ENCODE results near the gene CAPN14.

CAPN14 gene, protein sequence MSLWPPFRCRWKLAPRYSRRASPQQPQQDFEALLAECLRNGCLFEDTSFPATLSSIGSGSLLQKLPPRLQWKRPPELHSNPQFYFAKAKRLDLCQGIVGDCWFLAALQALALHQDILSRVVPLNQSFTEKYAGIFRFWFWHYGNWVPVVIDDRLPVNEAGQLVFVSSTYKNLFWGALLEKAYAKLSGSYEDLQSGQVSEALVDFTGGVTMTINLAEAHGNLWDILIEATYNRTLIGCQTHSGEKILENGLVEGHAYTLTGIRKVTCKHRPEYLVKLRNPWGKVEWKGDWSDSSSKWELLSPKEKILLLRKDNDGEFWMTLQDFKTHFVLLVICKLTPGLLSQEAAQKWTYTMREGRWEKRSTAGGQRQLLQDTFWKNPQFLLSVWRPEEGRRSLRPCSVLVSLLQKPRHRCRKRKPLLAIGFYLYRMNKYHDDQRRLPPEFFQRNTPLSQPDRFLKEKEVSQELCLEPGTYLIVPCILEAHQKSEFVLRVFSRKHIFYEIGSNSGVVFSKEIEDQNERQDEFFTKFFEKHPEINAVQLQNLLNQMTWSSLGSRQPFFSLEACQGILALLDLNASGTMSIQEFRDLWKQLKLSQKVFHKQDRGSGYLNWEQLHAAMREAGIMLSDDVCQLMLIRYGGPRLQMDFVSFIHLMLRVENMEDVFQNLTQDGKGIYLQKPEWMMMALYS

GRCh38 chr2:31217465-31218200, at the start of gene CAPN14:
CAPN14 (minus strand) TSS chr2:31217515; CDS start chr2:31205447, 12,068 bp downstream.
- no peak for DNase-seq

GRCh38 chr2:31266804-31267203, 49.5 kb upstream of the CAPN14 start:
- no peak for DNase-seq

DNA sequence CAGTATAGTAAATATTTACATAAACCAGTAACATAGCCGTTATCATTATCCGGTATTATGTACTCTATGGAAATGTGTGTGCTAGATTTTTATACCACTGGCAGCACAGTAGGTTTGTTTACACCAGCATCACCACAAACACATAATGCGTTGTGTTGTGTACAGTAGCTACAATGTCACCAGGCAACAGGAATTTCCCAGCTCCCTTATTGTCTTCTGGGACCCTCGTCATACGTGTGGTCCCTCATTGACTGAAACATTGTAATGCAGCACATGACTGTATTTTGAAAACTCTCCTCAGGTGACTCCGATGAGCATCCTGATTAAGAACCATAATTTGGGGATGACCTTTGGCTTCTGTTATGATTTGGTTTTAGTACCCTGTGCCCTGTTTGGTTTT, 47.9 kb upstream of the CAPN14 start:
- DNase-seq = no peak

GRCh38 chr2:31263636-31264190, 46.4 kb upstream of the CAPN14 start:
- DNase-seq = no peak

DNA sequence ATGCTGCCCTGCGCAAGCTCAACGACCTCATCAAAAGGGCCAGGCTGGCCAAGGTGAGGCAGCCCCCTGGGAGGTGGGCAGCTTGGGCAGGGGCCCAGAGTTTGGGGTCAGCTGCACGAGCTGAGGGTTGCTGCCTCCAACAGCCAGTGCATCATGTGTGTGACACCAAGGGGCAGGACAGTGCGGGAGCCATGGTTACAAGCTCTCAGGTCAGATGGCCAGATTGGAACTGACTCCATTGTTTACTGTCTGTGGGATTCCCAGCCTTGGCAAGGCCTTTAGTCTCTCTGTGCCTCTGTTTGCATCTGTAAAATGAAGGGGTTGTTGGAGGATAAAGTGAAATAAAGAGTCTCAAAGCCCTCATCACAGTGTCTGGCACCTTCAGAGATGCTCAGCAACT, 43.6 kb upstream of the CAPN14 start:
- no peak for DNase-seq

- no peak for DNase-seq
These were observed 41.8 kb upstream of the CAPN14 start for GRCh38 chr2:31259075-31259474.

GRCh38 chr2:31258351-31258750, 41.0 kb upstream of the CAPN14 start:
- no peak for DNase-seq

DNA sequence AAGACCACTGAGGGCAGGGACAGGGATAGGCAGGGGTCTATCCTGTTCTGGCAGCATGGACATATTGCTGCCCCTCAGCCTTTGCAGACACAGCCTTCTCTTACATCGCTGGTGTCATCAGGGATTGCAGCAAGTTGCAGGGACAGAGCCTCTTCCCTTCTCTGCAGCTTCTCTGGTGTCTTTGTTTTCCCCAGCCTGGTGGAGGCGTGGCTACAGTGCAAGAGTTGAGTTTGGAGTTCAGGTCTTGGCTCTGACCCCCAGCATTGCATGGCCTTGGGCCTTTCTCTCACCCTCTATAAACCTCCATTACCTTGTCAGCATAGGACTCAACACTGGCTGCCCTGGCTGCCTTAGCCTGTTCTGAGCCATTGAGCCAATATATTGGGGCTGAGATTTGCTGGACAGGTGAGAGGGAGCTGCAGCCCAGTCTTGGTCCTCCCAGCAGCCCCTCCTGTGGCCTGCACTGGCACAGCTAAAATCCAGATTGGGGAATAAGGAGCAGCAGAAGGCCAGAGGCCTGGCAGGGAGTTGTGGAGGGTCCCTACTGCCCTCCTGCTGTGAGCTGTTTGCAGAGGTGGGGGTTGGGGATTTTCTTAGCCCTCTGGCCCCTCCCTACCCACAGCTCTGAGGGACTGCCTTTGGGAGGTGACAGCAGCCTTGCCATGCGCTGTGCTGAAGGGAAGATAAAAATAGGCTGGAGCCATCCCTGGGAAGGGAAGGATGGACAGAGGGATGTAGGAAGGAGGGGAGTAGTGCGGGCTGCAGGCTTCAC, 39.5 kb upstream of the CAPN14 start:
- DNase-seq = no peak

- DNase-seq = no peak
These were observed 38.7 kb upstream of the CAPN14 start for GRCh38 chr2:31255911-31256571.

DNA sequence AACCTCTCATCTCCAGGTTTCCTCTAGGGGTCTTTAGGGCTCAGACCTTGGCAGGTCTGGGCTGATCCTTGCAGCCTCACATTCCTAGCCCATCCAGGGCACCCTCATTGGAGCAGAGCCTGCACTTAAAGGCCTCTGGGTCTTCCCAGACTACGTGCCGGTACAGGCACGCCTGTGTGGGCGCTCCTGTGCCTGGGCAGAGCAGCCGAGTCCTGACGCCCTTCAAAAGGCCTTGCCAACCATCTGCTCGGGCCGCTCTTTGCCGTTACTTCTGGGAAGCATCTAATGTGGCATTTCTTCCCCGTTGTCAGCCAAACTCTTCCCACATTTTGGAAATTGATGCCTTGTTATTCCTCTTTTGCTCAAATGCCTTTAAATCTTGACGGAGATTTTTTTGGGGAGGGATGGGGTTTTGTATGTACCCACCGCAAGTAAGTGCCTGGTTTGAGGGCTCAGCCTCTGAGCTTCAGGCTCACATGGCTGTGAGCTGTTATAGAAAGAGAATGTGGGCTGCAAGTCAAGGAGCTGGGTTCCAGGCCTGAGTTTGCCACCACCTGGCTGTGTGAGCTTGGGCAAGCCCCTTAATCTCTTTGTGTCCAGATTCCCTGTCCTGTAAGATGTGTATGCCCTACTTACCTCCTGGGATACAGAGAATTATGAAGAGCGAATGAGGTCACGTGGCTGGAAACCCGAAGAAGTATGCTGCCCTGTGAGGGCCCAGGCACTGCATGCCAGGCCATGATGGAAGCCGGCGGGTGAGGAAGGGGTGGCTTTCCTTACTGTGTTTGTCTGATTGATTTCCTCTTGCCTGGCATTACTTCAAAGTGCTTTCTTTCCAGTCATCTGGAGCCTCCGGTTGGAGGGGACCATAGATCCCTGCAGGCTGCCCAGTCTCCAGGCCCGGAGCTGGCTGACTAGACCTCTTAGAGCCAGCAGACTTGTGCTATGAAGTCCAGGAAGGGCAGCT, 37.2 kb upstream of the CAPN14 start:
- no peak for DNase-seq

DNA sequence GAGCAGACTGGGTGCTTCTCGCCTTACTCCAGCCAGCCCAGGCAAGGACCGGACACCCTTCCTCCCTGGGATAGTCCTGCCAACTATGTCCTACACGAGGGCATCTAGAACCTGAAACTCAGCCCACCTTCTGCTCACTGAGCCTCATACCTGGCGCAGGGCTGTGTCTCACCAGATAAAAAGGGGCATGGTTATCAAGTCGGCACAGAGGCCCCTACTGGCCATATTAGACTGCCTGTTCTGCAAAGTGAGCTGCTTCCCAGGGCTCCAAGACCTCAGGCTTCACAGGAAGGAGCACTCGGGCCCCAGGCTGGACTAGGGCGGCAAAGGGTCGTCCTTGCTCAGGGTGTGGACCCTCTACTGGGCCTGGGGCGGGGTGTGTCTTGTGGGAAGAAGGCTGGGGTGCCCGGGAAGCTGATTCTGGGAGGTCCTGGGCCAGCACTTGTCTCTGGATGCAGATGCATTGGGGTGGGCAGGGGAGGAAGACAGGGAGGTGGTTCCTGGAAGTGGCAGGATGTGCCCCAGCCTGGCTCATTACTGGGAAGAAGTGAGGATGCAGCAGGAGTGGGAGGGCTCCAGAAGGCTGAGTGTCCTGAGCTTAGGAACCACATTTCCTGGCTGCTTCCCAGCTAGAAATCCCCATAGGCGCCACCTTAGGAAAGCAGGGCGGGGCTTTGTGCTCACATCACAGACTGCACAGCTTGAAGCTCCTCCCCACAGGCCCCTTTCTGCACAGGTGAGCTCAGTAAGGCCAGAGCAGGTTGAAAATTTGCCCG, 36.2 kb upstream of the CAPN14 start:
- DNase-seq = no peak

DNA sequence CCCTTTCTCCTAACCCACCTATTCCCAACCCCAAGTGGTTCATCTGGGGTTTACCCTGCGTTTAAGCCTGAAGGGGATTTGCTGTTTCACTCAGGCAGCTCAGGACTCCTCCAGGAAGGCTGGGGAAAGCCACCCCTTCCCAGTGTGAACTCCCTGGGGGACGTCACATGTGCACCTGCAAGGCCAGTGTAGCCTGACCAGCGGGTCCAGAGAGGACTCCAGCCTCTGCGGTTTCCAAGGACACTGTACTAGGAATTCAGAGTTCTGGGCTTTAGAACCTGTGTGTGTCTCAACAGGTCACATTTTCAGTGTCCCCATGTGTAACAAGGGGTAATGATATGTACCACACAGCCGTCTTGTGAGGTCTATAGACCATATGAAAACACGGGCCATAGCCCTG, 34.5 kb upstream of the CAPN14 start:
- DNase-seq = no peak

GRCh38 chr2:31251018-31251417, 33.7 kb upstream of the CAPN14 start:
- DNase-seq = no peak

- DNase-seq = no peak
These were observed 31.8 kb upstream of the CAPN14 start for GRCh38 chr2:31249009-31249690.

- DNase-seq = no peak
These were observed 30.8 kb upstream of the CAPN14 start for GRCh38 chr2:31248139-31248538.

DNA sequence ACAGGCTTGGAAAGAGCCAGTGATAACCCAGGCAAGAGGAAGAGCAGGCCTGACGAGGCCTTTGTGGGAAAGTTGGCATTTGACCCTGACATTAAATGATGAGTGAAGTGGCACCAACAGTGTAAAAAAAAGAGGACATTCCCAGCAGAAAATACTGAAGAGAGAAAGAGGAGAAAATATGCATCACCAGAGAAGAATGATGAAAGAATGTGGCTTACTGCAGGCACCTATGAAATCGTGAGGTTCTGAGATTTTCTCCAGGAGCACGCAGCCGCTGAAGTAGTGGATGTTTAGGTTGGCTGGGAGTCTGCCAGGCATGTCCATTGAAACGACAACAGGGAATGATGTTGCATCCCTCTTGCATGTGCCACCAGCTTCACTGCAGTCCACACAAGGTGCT, 30.4 kb upstream of the CAPN14 start:
- no peak for DNase-seq

- no peak for DNase-seq
These were observed 29.0 kb upstream of the CAPN14 start for GRCh38 chr2:31246184-31246852.

GRCh38 chr2:31244101-31244500, 26.8 kb upstream of the CAPN14 start:
- no peak for DNase-seq

DNA sequence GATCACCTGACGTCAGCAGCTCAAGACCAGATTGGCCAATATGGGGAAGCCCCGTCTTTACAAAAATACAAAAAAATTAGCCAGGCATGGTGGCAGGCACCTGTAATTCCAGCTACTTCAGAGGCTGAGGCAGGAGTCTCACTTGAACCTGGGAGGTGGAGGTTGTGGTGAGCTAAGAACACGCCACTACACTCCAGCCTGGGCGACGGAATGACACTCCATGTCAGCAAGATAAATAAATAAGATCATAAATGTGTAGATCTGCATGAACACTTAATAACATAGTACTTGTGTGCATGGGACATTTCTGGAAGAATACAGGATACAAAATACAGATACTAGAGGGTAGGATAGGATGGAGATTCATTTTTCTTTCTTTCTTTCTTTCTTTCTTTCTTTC, 25.7 kb upstream of the CAPN14 start:
- DNase-seq = no peak

All from bone marrow (tissue), 2 donors.